ENCODE data around the gene DMTF1.

DMTF1 gene

GRCh38 chr7:87146740-87147386 is 5.4 kb upstream of the DMTF1 start:
- no peak for DNase-seq (ENCODE audit: low read depth in 2 of 2)

- DNase-seq (ENCODE audit: low read depth in 2 of 2), result no peak
Measured at GRCh38 chr7:87147500-87147899, 4.8 kb upstream of the DMTF1 start.

- DNase-seq (ENCODE audit: low read depth in 2 of 2), result no peak
Measured at GRCh38 chr7:87148332-87148955, 3.8 kb upstream of the DMTF1 start.

DNA sequence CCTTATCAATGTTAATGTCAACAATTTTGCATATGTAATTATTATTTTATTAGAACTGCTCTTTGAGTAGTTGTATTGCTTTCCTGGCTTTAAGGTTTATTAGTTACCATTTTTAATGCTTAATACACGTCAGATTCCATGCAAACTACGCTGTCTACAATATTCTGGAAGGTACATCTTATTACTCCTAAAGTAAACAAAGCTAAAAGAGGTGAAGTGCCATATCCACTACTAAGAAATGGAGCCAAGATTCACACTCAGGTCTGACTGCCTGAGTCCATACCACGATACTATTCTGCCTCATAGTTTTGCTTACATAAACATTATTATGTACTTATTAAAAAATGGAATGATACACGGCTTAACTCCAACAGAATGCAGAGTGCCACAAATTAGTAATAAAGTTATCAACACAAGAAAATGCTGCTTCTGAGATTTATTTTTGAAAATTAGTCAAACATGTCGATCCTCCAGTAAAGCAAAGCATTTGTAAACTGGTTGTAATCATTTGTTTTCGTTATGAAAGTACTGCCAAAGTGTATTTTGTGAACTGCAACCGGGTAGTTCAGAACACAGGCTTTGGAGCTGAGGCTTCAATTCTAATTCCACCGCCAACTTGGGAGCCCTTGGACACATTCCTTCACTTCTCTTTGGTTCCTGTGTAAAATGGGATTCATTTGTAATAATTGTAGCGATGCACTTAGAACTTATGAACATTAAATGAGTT is 1.1 kb upstream of the DMTF1 start:
- DNase-seq (ENCODE audit: low read depth in 2 of 2), result no peak

DNA sequence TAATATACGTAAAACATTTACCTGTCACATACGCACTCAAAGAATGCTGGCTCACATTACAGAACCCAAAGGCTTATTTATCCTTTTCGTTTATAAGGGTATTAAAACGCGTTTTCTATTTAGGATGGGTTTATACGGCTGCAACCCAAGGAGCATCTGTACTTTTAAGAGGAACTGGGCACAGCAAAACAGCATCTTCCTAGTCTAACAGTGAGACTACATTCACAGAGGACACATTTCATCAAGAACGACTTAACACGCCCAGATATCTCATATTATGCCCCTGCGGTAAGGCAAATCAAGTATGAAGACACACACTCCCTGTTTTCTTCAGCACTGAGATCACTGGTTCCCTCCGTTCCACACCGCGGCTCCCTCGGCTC is 533 bp upstream of the DMTF1 start:
- DNase-seq (ENCODE audit: low read depth in 2 of 2), result no peak

DNA sequence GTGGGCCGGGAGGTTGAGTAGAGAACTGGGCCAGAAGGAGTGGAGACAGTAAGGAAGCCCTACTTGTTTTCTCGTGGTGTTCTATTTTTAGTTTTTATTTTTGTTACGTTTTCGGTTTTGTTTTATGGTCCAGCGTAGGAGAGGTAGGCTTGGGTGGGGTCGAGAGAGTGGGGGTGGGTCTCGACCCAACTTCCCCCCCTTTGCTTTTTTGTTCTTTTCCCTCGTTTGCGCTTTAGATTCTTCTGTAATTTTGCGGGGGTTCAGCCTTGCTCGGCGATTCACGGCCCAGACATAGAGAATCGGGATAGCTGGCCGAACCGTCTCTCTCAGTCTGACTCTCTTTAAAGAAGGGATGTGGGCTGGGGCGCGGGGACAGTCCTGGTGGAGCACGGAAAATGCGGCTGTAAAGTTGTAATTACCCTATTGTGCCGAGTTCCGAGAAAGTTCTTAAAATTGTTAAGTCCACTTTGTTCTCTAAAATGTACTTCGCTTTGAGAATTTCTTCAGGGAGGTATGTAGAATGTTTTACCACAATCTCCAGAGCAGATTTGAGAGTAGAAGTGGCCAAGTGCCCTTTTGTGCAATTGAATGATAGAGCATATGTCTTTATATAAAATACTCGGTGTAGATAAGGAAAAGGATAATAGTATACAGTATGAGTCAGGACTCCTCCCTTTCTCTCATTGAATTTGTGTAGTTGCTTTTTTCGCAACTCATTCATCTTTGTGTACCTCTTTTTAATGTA is 816 bp downstream of the DMTF1 start:
- DNase-seq (ENCODE audit: low read depth in 2 of 2), result no peak

GRCh38 chr7:87154166-87154565 is 1.9 kb downstream of the DMTF1 start:
- DNase-seq (ENCODE audit: low read depth in 2 of 2), result no peak

DNA sequence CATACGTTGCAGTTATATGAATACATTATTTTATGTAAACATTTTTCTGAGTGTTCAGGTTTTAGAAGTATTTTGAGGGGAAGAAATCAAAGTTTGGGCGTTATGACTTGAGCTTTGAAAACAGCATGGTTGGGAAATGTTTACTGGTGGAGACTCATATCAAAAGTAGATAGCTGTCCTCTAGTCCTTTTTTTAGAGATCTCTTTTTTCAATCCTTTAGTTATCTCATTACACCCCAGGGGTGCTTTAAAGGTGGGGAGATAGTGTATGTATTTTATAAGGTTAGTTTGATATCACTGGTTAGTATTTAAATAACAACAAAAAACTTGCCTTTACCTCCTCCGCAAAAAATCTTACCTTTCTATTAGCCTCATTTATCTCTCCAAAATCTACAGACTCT is 2.3 kb downstream of the DMTF1 start:
- no peak for DNase-seq (ENCODE audit: low read depth in 2 of 2)

- DNase-seq (ENCODE audit: low read depth in 2 of 2), result no peak
Measured at GRCh38 chr7:87155788-87156187, 3.5 kb downstream of the DMTF1 start.

- DNase-seq (ENCODE audit: low read depth in 2 of 2), result no peak
Measured at GRCh38 chr7:87156709-87157108, 4.5 kb downstream of the DMTF1 start.

GRCh38 chr7:87159538-87159937 is 7.3 kb downstream of the DMTF1 start:
- DNase-seq (ENCODE audit: low read depth in 2 of 2), result no peak

GRCh38 chr7:87164433-87164832 is 12.2 kb downstream of the DMTF1 start:
- DNase-seq (ENCODE audit: low read depth in 2 of 2), result no peak

DNA sequence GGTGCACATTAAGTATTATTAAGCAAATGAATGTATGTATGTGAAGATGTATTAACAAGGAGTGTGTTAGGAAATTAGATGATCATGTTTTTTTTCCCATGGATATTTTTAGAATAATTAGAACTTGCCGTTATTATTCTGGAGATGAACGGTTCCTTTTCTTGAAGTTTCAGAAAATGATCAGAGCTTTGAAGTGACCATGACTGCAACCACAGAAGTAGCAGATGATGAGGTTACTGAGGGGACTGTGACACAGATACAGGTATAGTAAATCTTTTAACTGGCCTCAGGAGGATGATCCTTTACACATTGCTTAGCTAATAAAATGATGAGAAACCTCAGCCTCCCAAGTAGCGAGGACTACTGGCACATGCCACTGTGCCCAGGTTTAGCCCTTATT is 18.6 kb downstream of the DMTF1 start:
- no peak for DNase-seq (ENCODE audit: low read depth in 2 of 2)

DNA sequence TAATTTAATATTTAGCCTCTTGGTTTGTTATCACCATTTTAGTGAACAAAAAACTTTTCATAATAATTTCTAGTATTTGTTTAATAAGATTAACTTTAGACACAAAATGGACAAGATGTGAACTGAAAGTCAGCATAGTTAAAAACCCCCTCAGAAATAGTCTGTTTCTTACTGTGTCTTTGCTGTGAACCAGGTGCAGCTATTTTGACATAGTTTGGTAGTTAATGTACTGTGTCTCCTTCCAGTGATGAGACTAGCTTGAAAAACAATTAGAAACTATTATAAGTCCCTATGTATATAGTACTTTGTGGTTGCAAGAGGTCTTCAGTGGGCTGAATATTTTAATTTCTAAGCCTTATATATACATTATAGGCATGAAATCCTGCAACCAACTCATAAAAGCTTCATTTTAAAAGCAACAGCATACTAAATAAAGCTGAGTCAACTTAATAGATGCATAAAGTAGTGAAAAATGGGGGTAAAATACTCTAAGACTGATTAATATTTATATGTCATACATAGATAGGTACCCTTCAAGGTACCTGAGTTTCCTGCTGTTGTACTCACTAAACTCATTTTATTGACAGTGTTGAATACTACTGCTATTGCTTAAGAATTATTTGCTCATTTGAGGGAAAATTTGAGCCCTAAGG is 19.2 kb downstream of the DMTF1 start:
- DNase-seq (ENCODE audit: low read depth in 2 of 2), result no peak

DNA sequence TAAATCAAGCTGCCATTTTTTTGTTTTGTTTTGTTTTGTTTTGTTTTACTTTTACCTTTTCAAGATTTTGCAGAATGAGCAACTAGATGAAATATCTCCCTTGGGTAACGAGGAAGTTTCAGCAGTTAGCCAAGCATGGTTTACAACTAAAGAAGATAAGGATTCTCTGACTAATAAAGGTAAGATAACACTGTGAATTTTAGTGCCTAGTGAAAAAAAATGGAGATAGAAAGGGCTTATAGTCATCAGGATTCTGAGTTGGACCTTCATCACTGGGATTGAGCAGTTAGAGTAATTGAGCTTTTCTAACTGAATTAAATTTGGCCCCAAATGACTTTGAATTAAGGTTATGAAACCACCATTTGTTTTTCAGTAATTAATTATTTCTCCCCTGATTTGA is 21.2 kb downstream of the DMTF1 start:
- DNase-seq (ENCODE audit: low read depth in 2 of 2), result no peak

DNA sequence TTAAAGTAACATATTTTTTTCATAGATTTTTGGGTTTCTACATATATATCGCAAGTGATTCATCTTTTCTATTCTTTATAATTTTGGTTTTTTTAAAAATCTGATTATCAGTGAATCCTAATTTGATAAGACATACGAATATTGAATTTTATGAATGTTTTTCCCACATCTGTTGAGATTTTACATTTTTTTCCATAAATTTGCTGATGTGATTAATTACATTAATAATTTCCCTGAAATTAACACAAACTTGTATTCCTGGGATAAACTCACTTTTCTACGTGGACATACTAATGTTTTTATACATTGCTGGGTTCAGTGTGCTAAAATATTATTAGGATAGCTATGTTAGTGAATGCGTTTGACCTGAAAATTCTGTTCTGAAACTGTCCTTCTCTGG is 26.1 kb downstream of the DMTF1 start:
- no peak for DNase-seq (ENCODE audit: low read depth in 2 of 2)

GRCh38 chr7:87179180-87179579 is 26.9 kb downstream of the DMTF1 start:
- DNase-seq (ENCODE audit: low read depth in 2 of 2), result no peak

GRCh38 chr7:87187120-87187519 is 34.9 kb downstream of the DMTF1 start:
- DNase-seq (ENCODE audit: low read depth in 2 of 2), result no peak

- no peak for DNase-seq (ENCODE audit: low read depth in 2 of 2)
Measured at GRCh38 chr7:87188930-87189329, 36.7 kb downstream of the DMTF1 start.

- DNase-seq (ENCODE audit: low read depth in 2 of 2), result no peak
Measured at GRCh38 chr7:87190783-87191182, 38.5 kb downstream of the DMTF1 start.

DNA sequence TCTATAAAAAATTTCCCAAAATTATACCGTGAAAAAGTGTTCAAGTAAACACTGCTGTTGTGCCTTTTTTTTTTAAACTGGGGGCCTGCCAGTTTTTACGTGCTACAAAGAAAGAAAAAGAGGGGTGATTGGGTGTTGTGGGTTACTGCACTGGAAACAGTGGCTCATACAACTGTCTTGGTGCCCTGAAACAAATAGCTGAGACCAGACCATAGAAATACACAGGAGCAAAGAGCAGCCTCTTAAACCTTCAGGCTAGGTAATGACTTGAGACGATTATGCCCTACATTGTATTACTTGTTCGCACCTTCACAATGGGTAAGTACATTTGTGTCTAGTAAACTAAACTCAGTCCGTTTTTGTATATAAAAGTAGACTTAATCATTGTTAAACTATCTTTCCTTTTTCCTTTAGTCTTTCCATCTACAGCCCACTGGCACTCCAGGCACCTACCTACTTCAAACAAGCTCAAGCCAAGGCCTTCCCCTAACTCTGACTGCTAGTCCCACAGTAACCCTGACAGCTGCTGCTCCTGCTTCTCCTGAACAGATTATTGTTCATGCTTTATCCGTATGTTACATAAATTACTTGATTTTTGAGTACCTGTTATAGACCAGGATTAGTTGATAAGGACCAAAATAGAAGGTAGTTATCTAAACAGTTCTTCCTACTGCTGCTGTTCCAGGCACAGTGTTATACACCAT is 40.7 kb downstream of the DMTF1 start:
- no peak for DNase-seq (ENCODE audit: low read depth in 2 of 2)
